ENCODE data around the gene KRTAP9-8.
"Not testable (repeated sequence)": the region's sequence is repeated elsewhere in the genome, so short reads cannot be mapped to it uniquely, and the experiment has no call there.

KRTAP9-8 gene

GRCh38 chr17:41256291-41256685 lies 18.5 kb downstream of the KRTAP9-8 start:
- no peaks in the 10 kb centered on the region for H3K79me2 ChIP-seq (ENCODE audit: control insufficient read depth, insufficient read depth, low read length, unreplicated experiment)
- peaks cover 27% of the 10 kb centered on the region for H3K27me3 ChIP-seq (ENCODE audit: insufficient read depth, low read length)
- no peaks in the 10 kb centered on the region for H3K4me1 ChIP-seq (ENCODE audit: control insufficient read depth, insufficient read depth, low read length, unreplicated experiment)

GRCh38 chr17:41258406-41258805 lies 20.6 kb downstream of the KRTAP9-8 start:
- H3K27me3 ChIP-seq (ENCODE audit: insufficient read depth, low read length), result peaks cover 13% of the 10 kb centered on the region

More at GRCh38 chr17:41256291-41256685, 18.5 kb downstream of the KRTAP9-8 start:
- Histone ChIP-seq H3K27ac (ENCODE audit: low read depth, low read length) (no peak overlapping the region), H3K4me3 (ENCODE audit: low read depth, low read length) (no peak overlapping the region), H3K36me3 (ENCODE audit: insufficient read depth, low read length) (no peaks in the 10 kb centered on the region), H2AFZ (ENCODE audit: low read length, unreplicated experiment) (no peak overlapping the region)

DNA sequence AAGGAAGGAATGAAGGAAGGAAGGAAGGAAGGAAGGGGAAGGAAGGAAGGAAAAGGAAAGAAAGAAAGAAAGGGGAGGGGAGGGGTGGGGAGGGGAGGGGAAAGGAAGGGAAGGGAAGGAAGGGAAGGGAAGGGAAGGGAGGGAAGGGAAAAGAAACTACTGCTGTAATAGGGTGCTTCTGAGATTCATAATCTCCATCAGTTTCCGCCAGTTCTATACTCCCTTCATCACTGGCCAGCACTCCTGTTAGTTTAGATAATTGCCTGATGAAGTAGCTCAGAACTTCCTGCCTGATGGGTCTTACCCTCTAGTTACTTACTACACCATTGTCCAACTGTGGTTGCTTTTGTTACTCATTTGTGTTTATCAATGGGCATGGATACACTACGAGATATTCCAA lies 25.4 kb downstream of the KRTAP9-8 start:
- H3K36me3 ChIP-seq (ENCODE audit: insufficient read depth, low read length), result no peaks in the 10 kb centered on the region
- H3K4me3 ChIP-seq (ENCODE audit: low read depth, low read length), result no peak overlapping the region
- H3K27me3 ChIP-seq (ENCODE audit: insufficient read depth, low read length), result peaks cover 15% of the 10 kb centered on the region
- H3K79me2 ChIP-seq (ENCODE audit: control insufficient read depth, insufficient read depth, low read length, unreplicated experiment), result no peaks in the 10 kb centered on the region
- H3K27ac ChIP-seq (ENCODE audit: low read depth, low read length), result no peak overlapping the region
- no peaks in the 10 kb centered on the region for H3K4me1 ChIP-seq (ENCODE audit: control insufficient read depth, insufficient read depth, low read length, unreplicated experiment)
- H2AFZ ChIP-seq (ENCODE audit: low read length, unreplicated experiment), result no peak overlapping the region

More at GRCh38 chr17:41258406-41258805, 20.6 kb downstream of the KRTAP9-8 start:
- H3K4me1 ChIP-seq (ENCODE audit: control insufficient read depth, insufficient read depth, low read length, unreplicated experiment), result no peaks in the 10 kb centered on the region
- no peaks in the 10 kb centered on the region for H3K36me3 ChIP-seq (ENCODE audit: insufficient read depth, low read length)
- no peak overlapping the region for H2AFZ ChIP-seq (ENCODE audit: low read length, unreplicated experiment)
- no peaks in the 10 kb centered on the region for H3K79me2 ChIP-seq (ENCODE audit: control insufficient read depth, insufficient read depth, low read length, unreplicated experiment)
- no peak overlapping the region for H3K4me3 ChIP-seq (ENCODE audit: low read depth, low read length)
- H3K27ac ChIP-seq (ENCODE audit: low read depth, low read length), result no peak overlapping the region

DNA sequence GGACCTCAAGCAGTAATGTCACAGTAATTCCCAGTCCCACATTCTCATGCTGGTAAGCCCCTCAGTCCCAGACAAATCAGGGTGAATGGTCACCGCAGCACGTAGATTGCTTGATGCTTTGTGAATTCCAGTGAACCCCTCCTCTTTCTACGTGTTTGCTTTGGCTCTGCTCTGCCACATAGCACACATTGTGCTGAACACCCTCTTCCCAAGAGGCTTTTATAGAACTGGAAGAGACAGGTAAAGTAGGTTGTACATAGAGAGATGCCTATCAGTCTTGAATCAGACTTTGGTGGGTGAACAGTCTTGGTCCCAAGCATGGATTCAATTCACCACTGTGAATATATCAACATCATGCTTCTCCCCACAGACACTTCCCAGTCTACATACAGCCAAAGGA lies 26.8 kb downstream of the KRTAP9-8 start:
- Histone ChIP-seq H3K27me3 (ENCODE audit: insufficient read depth, low read length) (peaks cover 15% of the 10 kb centered on the region), H3K27ac (ENCODE audit: low read depth, low read length) (no peak overlapping the region), H2AFZ (ENCODE audit: low read length, unreplicated experiment) (no peak overlapping the region), H3K4me1 (ENCODE audit: control insufficient read depth, insufficient read depth, low read length, unreplicated experiment) (no peaks in the 10 kb centered on the region), H3K36me3 (ENCODE audit: insufficient read depth, low read length) (no peaks in the 10 kb centered on the region), H3K4me3 (ENCODE audit: low read depth, low read length) (no peak overlapping the region), H3K79me2 (ENCODE audit: control insufficient read depth, insufficient read depth, low read length, unreplicated experiment) (no peaks in the 10 kb centered on the region)

- H3K79me2 ChIP-seq (ENCODE audit: control insufficient read depth, insufficient read depth, low read length, unreplicated experiment), result no peaks in the 10 kb centered on the region
- no peak within 1 kb of the TSS for H2AFZ ChIP-seq (ENCODE audit: low read length, unreplicated experiment)
- no peaks in the 10 kb centered on the region for H3K36me3 ChIP-seq (ENCODE audit: insufficient read depth, low read length)
- no peaks in the 10 kb centered on the region for H3K4me1 ChIP-seq (ENCODE audit: control insufficient read depth, insufficient read depth, low read length, unreplicated experiment)
- H3K27ac ChIP-seq (ENCODE audit: low read depth, low read length), result no peak within 1 kb of the TSS
- H3K4me3 ChIP-seq (ENCODE audit: low read depth, low read length), result no peak within 1 kb of the TSS
- peaks cover 15% of the 10 kb centered on the region for H3K27me3 ChIP-seq (ENCODE audit: insufficient read depth, low read length)
These were observed 27.3 kb downstream of the KRTAP9-8 start, which contains the start of gene KRTAP9-6 for GRCh38 chr17:41265078-41265477. KRTAP9-6 (plus strand) TSS chr17:41265378; CDS start chr17:41265378, 0 bp downstream.

- Histone ChIP-seq H3K36me3 (ENCODE audit: insufficient read depth, low read length) (no peaks in the 10 kb centered on the region), H3K27me3 (ENCODE audit: insufficient read depth, low read length) (peaks cover 11% of the 10 kb centered on the region; the same call in 1 of the 2 replicates), H3K27ac (ENCODE audit: low read depth, low read length) (no peak overlapping the region)
These were observed 29.9 kb downstream of the KRTAP9-8 start for GRCh38 chr17:41267711-41268110.

GRCh38 chr17:41271323-41271722 lies 33.5 kb downstream of the KRTAP9-8 start:
- not testable (repeated sequence) for H3K36me3 ChIP-seq (ENCODE audit: insufficient read depth, low read length); H3K27ac ChIP-seq (ENCODE audit: low read depth, low read length); H3K27me3 ChIP-seq (ENCODE audit: insufficient read depth, low read length); H2AFZ ChIP-seq (ENCODE audit: low read length, unreplicated experiment); H3K4me1 ChIP-seq (ENCODE audit: control insufficient read depth, insufficient read depth, low read length, unreplicated experiment); H3K4me3 ChIP-seq (ENCODE audit: low read depth, low read length); H3K79me2 ChIP-seq (ENCODE audit: control insufficient read depth, insufficient read depth, low read length, unreplicated experiment)

More at GRCh38 chr17:41267711-41268110, 29.9 kb downstream of the KRTAP9-8 start:
- H3K79me2 ChIP-seq (ENCODE audit: control insufficient read depth, insufficient read depth, low read length, unreplicated experiment), result no peaks in the 10 kb centered on the region
- no peak overlapping the region for H3K4me3 ChIP-seq (ENCODE audit: low read depth, low read length)
- no peak overlapping the region for H2AFZ ChIP-seq (ENCODE audit: low read length, unreplicated experiment)
- H3K4me1 ChIP-seq (ENCODE audit: control insufficient read depth, insufficient read depth, low read length, unreplicated experiment), result no peaks in the 10 kb centered on the region

- H3K4me1 ChIP-seq (ENCODE audit: control insufficient read depth, insufficient read depth, low read length, unreplicated experiment), result no peaks in the 10 kb centered on the region
- no peaks in the 10 kb centered on the region for H3K79me2 ChIP-seq (ENCODE audit: control insufficient read depth, insufficient read depth, low read length, unreplicated experiment)
- no peaks in the 10 kb centered on the region for H3K36me3 ChIP-seq (ENCODE audit: insufficient read depth, low read length)
- no peak overlapping the region for H3K27ac ChIP-seq (ENCODE audit: low read depth, low read length)
- peaks cover 9% of the 10 kb centered on the region; the same call in 1 of the 2 replicates for H3K27me3 ChIP-seq (ENCODE audit: insufficient read depth, low read length)
- no peak overlapping the region for H2AFZ ChIP-seq (ENCODE audit: low read length, unreplicated experiment)
- H3K4me3 ChIP-seq (ENCODE audit: low read depth, low read length), result no peak overlapping the region
These were observed 34.1 kb downstream of the KRTAP9-8 start for GRCh38 chr17:41271858-41272257.

DNA sequence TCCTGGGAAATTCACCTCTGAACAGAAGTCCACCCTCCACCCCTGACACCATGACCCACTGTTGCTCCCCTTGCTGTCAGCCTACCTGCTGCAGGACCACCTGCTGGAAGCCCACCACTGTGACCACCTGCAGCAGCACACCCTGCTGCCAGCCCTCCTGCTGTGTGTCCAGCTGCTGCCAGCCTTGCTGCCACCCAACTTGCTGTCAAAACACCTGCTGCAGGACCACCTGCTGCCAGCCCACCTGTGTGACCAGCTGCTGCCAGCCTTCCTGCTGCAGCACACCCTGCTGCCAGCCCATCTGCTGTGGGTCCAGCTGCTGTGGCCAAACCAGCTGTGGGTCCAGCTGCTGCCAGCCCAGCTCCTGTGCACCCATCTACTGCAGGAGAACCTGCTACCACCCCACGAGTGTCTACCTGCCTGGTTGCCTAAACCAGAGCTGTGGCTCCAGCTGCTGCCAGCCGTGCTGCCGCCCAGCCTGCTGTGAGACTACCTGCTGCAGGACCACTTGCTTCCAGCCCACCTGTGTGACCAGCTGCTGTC lies 37.9 kb downstream of the KRTAP9-8 start, which contains the start of gene KRTAP9-7:
Gene KRTAP9-7, plus strand, starts transcription at position 51 of the 543 bp plus-strand sequence. Its CDS starts 0 bp downstream, at position 51.
- not testable (repeated sequence) for H3K36me3 ChIP-seq (ENCODE audit: insufficient read depth, low read length); H3K27ac ChIP-seq (ENCODE audit: low read depth, low read length); H2AFZ ChIP-seq (ENCODE audit: low read length, unreplicated experiment); H3K79me2 ChIP-seq (ENCODE audit: control insufficient read depth, insufficient read depth, low read length, unreplicated experiment); H3K4me3 ChIP-seq (ENCODE audit: low read depth, low read length); H3K4me1 ChIP-seq (ENCODE audit: control insufficient read depth, insufficient read depth, low read length, unreplicated experiment)
- peaks cover 11% of the 10 kb centered on the region; the same call in 1 of the 2 replicates for H3K27me3 ChIP-seq (ENCODE audit: insufficient read depth, low read length)

DNA sequence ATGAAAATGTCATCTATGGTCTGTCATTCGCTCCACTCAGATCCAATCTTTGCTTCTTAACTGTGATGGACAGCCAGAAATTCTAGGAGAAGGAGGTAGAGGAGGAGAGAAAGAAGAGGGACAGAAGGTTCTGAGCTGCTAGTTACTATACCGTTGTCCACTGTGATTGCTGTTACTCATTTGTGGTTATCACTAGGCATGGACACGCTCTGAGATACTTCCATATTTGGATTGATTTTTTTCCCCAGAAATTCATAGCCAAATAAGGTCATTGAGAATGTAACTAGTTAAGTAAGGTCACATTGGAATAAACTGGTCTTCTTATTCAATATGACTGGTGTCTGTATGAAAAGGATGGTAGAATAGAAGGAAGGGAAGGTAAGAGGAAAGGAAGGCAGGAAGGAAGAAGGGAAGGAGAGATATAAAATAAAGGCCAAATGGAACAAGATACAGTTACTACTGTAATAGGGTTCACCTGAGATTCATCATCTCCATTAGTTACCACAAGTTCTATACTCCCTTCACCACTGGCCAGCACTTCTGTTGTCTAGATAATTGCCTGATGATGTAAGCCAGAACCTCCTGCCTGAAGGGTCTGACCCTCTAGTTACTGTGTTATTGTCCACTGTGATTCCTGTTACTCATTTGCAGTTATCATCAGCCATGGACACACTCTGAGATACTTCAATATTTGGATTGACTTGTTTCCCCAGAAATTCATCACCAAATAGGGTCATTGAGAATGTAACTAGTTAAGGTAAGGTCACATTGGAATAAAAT lies 40.6 kb downstream of the KRTAP9-8 start:
- peaks cover 11% of the 10 kb centered on the region; the same call in 1 of the 2 replicates for H3K27me3 ChIP-seq (ENCODE audit: insufficient read depth, low read length)
- H3K79me2 ChIP-seq (ENCODE audit: control insufficient read depth, insufficient read depth, low read length, unreplicated experiment), result no peaks in the 10 kb centered on the region
- no peaks in the 10 kb centered on the region for H3K4me1 ChIP-seq (ENCODE audit: control insufficient read depth, insufficient read depth, low read length, unreplicated experiment)
- no peak overlapping the region for H2AFZ ChIP-seq (ENCODE audit: low read length, unreplicated experiment)
- no peaks in the 10 kb centered on the region for H3K36me3 ChIP-seq (ENCODE audit: insufficient read depth, low read length)
- H3K4me3 ChIP-seq (ENCODE audit: low read depth, low read length), result no peak overlapping the region
- no peak overlapping the region for H3K27ac ChIP-seq (ENCODE audit: low read depth, low read length)

DNA sequence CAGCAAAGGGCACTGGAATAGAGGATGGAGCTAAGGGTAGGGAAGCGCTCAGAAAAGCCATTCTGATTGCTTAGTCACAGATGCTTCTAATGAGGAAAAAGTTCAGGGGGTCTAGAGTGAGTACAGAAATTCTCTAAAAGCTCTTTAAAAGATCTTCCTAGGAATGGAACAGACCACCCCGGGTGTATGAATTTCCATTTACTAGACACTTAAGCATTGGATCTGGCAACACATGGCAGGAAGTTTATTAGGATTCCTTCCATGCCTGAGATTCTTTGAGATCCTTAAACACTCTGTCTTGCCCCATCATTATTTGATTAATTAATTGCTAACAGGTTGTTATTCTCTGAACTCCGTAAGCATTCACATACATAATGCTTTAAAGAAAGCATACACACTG lies 46.2 kb downstream of the KRTAP9-8 start:
- H3K27ac ChIP-seq (ENCODE audit: low read depth, low read length), result no peak overlapping the region

More for the DNA sequence above, 46.2 kb downstream of the KRTAP9-8 start:
- Histone ChIP-seq H3K79me2 (ENCODE audit: control insufficient read depth, insufficient read depth, low read length, unreplicated experiment) (no peaks in the 10 kb centered on the region), H3K36me3 (ENCODE audit: insufficient read depth, low read length) (no peaks in the 10 kb centered on the region), H3K4me1 (ENCODE audit: control insufficient read depth, insufficient read depth, low read length, unreplicated experiment) (peaks cover 7% of the 10 kb centered on the region), H3K4me3 (ENCODE audit: low read depth, low read length) (no peak overlapping the region), H3K27me3 (ENCODE audit: insufficient read depth, low read length) (no peaks in the 10 kb centered on the region), H2AFZ (ENCODE audit: low read length, unreplicated experiment) (no peak overlapping the region)

All from ACC112 (cell line).